ENCODE measurements around the gene GIPR. TPM values are rescaled to one million over a fixed set of nuclear protein-coding genes. Genes with fewer than 3 reads are reported as not detected.
A peak's percentile ranks its signal among the peaks of the same experiment; 100 is the strongest.
"Not testable (repeated sequence)": the region's sequence is repeated elsewhere in the genome, so short reads cannot be mapped to it uniquely, and the experiment has no call there.

GIPR gene, protein sequence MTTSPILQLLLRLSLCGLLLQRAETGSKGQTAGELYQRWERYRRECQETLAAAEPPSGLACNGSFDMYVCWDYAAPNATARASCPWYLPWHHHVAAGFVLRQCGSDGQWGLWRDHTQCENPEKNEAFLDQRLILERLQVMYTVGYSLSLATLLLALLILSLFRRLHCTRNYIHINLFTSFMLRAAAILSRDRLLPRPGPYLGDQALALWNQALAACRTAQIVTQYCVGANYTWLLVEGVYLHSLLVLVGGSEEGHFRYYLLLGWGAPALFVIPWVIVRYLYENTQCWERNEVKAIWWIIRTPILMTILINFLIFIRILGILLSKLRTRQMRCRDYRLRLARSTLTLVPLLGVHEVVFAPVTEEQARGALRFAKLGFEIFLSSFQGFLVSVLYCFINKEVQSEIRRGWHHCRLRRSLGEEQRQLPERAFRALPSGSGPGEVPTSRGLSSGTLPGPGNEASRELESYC
- 2.8 TPM for total RNA-seq

DNA sequence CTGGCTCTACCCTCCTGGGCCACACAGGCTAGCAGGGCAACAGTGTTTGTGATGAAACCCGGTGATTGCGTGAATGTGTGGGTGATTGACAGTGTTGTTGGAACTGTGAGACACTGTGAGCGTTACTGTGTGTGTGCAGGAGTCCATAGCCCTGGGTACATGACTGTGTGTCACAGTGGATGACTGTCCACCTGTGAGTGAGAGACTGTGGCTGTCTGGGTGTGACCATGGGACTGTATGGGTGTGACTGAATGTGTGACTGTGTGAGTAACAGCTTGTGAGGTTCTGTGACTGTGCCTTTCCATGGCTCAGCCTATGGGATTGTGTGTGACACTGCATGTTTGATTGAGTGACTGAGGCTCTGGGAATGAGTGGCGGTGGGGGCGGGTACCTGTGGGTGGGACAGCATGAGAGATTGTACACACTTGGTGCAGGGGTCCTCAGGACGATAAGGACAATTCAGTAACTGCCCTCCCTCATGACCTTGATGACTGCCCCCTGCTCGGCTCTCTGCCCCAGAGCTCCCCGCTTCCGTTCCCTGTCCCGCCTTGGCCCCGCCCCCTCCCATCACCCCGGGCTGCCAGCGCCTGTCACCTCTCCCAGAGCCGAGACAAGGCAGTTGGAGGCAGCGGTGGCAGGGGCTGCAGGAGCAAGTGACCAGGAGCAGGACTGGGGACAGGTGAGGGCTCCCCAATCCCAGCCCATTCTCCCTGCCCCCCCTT is at the start of gene GIPR:
GIPR (plus strand) TSS at position 602 of the 722 bp plus-strand sequence. CDS start 1,300 bp downstream, outside the sequence.
- peak; percentile 63 for DNase-seq (ENCODE audit: low spot score)

DNA sequence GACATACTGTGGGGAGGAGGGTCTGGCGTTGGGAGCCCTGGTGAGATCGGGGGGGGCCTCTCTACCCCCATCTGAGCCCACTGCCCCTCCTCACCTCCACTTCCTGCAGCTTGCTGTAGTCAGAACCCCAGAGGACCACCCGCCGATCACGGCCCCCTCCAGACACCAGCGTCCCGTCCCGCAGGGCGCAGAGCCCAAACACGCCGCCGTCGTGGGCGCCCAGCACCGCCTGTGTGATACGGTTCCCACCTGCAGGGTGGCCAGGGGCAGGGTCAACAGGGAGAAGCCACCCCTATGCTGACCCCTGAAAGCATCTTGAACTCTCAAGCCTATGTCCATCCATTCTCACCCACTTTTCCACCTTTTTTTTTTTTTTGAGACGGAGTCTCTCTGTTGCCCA is 46.6 kb upstream of the GIPR start:
- no peak for DNase-seq (ENCODE audit: low spot score)

DNA sequence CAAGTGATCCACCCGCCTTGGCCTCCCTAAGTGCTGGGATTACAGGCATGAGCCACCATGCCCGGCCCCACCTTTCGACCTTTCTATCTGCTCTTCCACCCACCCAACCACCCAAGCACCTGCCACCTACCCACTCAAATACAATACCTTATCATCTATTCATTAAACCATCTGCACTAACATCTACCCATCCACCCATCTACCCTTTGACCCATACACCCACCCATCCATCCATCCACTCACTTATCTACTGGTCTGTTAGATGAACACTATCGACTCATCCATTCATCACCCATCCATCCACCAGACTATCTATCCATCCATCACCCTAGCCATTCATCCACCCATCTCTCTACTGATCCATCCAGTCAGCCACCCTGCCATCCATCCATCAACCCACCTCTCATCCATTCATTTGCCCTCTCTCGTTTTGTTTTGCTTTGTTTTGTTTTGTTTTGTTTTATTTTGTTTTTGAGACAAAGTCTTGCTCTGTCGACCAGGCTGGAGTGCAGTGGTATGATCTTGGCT is 46.0 kb upstream of the GIPR start:
- no peak for DNase-seq (ENCODE audit: low spot score)

DNA sequence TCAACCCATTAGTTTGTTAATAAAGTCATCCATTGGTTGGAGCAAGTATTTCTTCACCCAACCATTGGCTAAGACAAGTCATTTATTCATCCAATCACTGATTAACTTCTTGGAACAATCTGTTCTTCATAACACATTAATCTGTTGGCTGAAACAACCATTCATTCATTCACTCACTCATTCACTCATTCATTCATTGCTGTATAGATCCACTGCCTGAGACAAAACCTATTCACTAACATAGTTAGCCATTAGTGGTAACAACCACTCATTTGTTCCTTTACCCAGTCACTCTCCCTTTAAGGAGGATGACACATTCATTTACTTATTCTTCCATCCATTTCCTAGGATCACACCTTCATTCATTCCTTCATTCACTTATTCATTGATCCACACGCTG is 44.0 kb upstream of the GIPR start:
- no peak for DNase-seq (ENCODE audit: low spot score)

DNA sequence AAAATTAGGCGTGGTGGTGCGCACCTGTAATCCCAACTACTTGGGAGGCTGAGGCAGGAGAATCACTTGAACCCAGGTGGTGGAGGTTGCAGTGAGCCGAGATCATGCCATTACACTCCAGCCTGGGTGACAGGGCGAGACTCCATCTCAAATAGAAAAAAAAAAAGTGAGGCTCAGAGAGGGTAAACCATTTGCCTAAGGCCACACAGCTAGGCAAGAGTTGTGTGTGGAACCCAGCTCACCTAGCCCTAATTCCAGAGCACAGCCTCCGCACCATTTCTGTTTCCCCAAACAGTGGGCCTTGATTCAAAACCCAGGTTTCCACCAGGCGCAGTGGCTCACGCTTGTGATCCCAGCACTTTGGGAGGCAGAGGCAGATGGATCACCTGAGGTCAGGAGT is 39.8 kb upstream of the GIPR start:
- DNase-seq (ENCODE audit: low spot score): not testable (repeated sequence)

DNA sequence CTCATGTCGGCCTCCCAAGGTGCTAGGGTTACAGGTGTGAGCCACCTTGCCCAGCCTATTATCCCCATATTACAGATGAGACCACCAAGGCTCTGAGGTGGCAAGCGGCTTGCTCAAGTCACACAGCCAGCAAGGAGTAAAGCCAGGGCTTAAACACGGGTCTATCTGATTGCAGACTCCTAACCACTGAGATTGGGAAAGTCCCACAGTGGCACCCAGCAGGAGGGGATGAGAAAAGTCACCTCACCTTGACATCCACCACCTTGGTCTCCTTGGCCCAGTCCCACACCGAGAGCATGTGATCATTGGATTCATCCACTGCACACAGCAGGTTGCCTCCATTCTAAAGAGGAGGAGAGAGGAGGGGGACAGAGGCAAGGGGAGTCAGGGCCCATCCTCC is 38.3 kb upstream of the GIPR start:
- DNase-seq (ENCODE audit: low spot score): no peak

DNA sequence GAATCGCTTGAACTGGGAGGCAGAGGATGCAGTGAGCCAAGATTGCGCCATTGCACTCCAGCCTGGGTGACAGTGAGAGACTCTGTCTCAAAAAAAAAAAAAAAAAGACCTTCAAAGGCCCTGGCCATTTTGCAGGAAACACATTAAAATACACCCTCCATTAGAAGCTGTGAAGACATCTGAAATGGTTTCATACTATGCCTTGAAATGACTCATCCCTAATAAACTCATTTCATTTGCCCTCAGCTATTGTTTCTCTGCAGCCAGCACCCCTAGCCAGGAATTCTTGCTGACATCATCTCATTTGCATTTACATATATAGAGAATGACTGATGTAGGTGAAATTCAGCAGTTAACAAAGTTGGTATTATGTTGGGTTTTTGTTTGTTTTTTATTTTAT is 37.6 kb upstream of the GIPR start:
- no peak for DNase-seq (ENCODE audit: low spot score)

DNA sequence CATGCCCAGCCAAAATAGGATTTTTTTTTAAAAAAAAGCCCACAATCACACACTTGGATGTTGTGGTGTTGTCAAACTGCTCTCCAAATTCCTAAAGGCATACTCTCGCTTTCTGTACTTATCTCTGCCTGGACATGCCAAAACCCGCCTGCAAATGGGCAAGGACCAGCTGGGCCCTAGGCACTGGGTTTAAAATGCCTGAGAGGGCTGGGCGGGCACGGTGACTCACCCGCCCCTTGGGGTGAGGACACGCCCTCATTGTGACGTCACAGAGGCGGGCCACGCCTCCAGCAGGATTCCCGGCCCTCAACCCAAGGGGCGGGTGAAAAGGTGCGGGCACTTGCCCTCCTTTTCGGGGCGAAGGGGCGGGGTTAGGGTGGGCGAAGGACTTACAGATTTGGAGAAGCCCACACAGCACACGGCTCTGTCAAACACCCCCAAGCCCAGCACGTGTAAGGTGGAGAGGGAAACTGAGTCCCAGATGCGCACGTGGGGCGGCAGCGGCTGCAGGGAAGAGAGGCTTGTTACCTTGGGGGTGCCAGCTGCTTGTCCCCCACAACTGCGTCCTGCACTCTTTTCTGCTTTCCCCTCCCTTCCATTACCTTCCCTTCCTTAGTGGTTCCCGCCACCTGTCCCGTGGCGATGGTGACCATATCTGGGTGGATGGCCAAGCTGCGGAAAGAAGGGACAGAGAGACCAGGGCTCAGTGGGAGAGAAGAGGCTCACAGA is 35.4 kb upstream of the GIPR start:
- DNase-seq (ENCODE audit: low spot score): peak; percentile 90

DNA sequence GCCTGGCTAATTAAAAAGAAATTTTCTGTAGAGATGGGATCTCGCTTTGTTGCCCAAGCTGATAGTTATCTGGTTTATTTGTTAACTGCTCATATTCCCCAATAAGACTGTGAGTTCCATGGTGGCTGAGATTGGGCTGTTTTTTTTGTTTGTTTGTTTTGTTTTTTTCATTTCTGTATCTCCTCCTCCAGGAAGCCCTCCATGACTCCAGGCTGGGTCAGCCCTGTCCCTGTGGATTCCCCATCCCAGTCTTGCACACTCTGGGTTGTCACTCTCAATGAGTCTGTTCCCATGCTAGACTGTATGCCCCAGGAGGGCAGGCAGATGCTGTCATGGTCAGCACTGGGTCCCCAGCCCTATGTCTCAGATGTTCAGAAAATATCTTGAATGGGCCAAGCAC is 31.7 kb upstream of the GIPR start:
- no peak for DNase-seq (ENCODE audit: low spot score)

DNA sequence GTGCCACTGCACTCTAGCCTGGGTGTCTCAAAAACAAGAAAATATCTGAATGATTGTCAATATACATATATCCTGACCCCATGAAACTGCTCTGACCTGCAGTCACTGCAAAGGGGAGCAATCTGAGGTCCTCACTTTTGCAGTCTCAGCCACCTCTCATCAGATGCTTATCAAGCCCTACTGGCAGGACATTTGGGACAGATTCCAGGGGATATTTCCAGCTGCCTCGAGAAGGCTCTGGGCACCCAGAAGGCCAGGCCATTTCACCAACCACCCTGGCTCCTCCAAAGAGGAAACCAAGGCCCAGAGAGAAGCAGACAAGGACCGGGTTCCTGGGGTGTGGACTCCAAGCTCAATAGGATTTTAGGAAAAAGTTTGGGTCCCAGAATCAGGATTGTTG is 31.1 kb upstream of the GIPR start:
- DNase-seq (ENCODE audit: low spot score): no peak

DNA sequence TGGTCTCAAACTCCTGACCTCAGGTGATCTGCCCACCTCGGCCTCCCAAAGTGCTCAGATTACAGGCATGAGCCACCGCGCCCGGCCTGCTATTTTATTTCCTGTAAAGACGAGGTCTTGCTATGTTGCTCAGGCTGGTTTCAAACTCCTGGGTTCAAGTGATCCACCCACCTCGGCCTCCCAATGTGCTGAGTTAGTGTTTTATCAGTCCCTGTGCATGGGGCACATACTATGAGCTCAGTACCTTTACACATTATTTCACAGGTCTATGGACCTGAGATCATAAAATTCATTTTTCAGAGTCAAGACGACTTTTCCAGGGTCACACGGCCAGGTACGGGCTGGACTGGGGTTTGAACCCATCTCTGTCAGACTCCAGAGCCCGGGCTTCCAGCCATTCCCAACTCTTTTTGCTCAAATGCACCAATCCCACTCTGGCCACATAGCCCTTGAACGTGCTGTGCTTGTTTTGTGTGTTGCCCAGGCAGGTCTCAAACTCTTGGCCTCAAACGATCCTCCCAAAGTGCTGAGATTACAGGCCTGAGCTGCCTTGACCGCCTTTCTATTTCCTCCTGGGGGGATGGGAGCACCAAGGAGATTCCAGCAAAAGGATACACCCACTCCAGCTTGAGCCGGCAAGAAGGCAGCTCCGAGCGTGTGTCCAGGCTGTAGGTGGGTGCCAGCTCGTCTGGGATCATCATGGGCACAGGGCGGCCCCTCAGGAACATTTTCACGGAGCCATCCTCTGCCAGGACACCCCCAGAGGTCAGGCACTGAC is 29.9 kb upstream of the GIPR start:
- peak; percentile 67 for DNase-seq (ENCODE audit: low spot score)

DNA sequence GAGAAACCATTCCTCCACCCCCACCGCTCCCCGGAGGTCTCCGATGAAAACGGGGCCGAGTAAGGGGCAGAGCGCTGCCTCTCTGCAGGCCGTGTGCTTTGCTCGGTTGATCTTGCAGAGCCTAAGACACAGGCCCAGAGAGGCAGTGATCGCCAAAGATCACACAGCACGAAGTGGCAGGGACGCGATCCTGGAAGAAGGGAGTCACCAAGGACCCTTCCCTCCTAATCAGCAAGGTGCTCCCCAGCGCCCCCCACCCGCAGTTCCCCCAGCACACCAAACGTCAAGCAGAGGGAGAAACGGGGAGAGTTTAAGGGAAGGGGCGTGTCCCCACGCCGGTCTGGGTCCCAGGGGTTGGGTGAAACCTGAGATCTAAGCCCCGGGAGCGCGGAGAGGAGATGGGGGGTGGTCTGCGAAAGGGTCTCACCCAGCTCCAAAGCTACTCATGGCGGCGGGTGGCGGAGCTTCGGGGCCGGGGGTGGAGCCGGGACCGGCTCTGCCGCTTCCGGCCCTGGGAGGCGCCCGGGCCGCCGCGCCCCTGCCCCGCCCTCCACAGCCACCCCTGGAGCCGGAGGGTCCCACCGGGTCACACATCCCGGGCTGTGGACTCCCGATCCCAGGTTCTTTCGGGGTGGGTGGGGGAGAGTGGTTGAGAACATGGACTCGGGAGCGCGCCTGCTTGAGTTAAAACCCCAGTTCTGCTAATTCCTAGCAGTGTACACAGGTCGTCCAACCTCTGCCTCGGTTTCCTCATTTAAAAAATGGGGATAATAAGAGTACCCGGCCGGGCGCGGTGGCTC is 28.9 kb upstream of the GIPR start, which contains the start of gene EML2:
EML2 (minus strand) TSS at position 468 of the 800 bp plus-strand sequence; CDS start at position 447, 21 bp downstream.
- DNase-seq (ENCODE audit: low spot score): peak; percentile 62

DNA sequence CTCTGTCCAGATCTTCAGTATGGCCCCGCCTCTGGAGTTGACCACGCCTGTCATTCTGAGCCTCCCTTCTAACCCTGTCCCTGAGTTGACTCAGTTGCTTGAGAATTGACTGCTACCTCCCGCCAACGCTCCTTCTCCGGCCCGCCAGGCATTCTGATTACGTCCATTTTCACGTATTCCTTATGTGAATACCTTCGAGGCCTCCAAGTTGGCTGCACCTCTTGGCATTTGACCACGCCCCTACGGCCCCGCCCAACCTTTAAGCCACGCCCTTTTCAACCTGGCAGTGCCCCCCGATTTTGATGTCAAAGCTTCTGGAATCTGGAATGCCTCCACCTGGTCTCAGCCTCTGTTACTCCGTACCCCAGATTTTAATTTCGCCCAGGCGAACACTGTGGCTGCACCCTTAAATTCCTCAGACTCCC is 27.2 kb upstream of the GIPR start:
- DNase-seq (ENCODE audit: low spot score): peak; percentile 59

DNA sequence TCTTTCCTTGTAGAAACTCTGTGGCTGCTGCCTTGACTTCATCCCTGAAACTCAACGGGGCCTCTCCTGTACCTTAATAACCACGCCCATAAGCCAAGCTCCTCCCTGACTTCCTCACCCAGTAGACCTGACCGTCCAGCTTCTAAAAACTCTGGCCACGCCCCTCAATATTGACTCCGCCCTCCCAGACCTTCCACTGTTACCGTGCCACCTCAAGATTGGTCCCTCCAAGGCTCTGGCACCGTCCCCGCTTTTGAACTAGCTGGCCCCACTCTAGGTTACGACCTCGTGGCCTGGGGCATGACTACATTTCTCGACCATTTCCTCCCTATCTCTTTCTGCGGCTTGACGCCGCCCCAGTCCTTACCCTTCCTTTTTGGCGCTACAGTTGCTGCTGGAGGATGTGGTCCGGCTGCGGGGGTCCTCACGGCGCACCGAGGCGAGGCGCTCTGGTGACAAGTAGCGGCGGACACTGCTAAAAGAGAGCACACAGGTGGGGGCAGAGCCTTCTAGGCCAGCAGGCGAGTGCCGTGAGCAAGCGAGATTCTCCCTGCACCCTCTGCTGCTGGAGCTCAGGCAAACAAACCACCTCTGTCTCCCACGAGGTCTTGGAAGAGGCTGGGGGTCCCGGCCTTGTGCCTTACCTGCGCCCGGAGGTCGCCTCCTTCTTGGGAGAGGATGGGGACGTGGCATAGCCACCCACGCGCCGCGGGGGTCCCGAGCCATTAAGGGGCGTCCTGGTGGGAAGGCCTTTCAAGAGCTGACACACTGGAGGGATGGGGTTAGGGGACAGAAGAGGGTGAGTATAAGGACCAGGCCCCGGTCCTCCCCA is 26.5 kb upstream of the GIPR start:
- DNase-seq (ENCODE audit: low spot score): peak; percentile 92

DNA sequence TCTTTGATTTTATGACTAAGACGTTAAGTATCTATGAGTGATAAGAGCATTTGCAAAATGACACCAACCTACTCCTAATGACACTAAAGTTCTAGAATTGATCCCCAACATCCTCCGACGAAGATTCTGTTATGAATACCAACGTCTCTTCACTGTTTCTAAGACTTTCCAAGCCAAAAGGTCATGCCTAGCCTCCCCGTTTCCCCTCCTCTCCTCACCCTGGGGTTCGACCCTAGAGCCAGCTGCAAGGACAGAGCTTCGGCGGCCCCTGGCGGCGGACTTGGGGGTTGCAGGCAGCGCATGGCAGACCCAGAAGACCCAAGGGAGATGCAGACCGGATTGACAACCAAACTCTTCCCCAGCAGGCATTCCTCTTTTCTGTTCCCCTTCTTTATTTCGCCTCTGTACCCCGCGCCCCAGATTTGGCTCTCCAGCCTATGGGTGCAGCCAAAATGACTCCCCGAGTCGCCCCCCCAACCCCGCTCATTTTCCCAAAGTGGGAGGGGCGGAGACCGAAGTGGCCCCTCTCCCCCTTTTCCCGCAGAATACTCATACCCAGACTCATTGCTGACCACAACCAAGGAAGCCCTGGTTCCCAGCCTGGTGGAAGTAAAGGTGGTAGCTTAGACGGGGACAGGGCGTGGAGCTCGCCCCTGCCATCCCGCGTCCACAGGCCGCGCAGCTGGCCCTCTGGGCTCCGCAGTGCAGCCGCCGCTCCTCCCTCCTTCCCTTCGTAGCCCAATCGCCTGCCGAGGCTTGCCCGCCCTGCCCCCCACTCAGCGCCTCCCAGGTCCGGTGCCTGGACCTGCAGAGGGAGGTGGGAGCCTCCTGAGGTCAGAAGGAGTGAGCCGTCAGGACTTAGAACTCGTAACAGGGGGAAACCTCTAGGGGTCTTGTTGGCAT is 24.7 kb upstream of the GIPR start:
- DNase-seq (ENCODE audit: low spot score): peak; percentile 91

DNA sequence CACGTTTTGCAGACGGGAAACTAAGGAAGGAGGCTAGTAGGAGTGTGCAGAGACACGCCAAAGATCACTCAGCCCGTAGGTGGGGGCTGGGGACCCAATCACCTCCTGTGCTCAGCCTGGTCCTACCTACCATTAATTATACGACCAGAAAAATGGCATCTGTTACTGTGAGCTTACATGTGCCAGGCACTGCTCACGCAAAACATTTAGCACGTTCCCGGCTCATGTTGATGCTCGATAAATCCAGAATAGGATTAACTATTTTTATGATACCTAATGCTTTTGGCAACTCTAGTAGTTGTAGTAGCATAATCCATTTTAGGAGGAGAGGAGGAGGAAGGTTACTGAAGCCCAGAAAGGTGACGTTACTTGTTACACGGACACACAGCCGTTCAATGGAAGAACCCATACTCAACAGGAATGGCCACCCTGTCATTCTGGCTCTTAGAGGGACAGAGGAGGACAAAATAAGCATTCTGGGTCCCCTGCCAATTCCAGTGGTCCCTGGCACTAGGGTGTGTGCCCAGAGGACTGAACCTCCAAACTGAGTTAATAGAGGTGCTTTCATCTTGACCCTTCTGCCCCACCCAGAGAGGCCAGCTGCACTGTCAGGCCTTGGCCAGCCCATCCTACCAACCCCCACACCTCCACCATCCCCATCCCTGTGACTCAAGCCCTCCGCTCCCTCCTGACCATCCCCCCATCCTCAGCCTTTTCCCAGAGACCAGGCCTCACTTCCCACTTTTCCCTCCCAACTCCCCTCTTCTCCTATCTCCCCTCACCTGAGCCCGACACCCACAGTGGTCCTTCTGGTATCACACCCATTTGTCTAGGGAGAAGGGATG is 23.9 kb upstream of the GIPR start:
- no peak for DNase-seq (ENCODE audit: low spot score)

DNA sequence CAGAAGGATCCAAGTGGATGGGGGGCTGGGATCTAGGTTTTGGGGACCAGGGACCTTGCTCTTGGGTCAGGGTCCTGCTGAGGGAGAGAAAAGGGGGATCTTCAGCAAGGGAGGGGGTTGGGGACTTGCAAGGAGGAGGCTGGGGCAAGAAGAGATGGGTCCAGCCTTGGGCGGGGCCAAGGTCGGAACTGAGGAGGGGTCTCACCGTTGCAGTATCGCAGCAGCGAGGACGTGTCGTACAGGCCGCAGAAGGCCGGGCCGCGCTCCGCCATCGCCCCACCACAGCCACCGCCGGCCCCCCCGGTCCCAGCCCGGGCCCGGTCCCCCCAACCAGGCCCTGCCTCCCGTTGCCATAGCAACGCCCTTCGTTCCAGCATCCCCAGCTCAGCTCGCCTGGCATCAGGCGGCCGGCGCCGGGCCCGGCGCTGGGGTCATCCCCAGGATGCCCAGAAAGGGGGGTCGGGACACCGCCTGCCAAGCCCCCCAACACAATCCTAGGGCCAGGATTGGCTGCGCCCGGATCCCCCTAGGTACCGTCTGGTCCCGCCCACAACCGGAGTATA is 22.9 kb upstream of the GIPR start:
- DNase-seq (ENCODE audit: low spot score): no peak
